HG02588 (cell line): ENCODE measurements around the gene IL31RA.
"Not testable (repeated sequence)": the region's sequence is repeated elsewhere in the genome, so short reads cannot be mapped to it uniquely, and the experiment has no call there.

Experiments used
- ATAC-seq: cut with Tn5 transposase; IDR thresholded peaks from one replicate; pipeline ENCODE4 v1.9.1; 2021; ENCODE audit warnings: mild to moderate bottlenecking, moderate library complexity; ENCODE audit not compliant: unreplicated experiment

Gene IL31RA

DNA sequence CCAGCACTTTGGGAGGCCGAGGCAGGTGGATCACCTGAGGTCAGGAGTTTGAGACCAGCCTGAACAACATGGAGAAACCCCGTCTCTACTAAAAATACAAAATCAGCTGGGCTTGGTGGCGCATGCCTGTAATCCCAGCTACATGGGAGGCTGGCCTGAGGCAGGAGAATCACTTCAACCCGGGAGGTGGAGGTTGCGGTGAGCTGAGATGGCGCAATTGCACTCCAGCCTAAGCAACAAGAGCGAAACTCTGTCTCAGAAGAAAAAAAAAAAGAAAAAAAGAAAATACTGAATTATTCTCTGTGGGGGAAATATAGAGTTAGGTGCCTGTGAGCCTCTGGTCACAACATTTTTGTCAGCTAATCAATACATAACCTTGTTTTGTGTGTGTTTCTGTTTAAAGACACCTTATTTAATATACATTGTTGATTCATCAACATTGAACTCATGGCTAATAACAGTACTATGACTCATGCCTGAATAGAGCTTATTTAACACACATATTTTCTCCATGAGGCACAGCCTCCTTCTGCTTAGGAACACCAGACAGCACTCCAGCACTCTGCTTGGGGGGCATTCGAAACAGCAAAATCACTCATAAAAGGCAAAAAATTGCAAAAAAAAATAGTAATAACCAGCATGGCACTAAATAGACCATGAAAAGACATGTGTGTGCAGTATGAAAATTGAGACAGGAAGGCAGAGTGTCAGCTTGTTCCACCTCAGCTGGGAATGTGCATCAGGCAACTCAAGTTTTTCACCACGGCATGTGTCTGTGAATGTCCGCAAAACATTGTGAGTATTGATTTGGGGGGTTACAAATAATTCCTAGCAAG is at the start of gene IL31RA:
Gene IL31RA, plus strand, starts transcription at position 519 of the 836 bp plus-strand sequence. Its CDS starts 214 bp downstream, at position 733.
- no peak for ATAC-seq

- not testable (repeated sequence) for ATAC-seq
Observed at GRCh38 chr5:55808814-55809213, 42.3 kb upstream of the IL31RA start.

GRCh38 chr5:55815939-55816338 is 35.2 kb upstream of the IL31RA start:
- ATAC-seq, result not testable (repeated sequence)

DNA sequence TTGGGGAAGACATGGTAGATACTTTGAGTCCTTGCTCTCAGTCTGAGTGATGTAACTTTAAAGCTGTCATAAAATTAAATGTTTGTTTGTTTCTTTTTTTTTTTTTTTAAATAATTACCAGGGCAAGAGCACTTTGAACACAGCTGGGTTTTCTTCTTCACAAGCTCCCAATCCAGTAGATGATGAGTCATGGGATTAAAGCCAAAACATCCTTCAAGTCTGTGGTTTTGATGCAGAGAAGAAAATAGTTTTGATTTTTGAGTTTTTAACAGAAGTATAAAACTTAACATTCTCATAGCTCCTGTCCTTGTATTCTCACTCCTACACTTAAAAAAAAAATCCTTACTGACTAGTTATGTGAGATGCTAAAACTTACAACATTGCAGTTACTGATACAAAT is 34.8 kb upstream of the IL31RA start:
- no peak for ATAC-seq

GRCh38 chr5:55817030-55817429 is 34.1 kb upstream of the IL31RA start:
- ATAC-seq, result no peak

DNA sequence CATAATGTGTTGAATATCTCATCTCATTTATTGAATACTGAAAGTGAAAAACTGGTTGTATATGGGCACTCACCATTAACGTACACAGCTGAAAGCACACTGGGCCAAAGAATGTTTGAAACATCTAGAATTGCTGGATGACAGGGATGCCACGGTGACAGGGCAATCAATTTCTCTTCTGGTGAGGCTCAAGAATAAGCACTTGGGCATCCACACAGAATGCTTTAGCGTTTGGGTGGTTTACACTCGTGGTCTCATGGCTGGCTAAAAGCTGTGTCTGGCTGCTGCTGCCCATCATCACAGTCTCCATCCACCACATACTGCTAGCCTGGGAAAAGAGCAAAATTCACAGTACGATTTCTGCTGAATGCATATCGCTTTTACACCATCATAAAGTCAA is 30.7 kb upstream of the IL31RA start:
- ATAC-seq, result no peak

DNA sequence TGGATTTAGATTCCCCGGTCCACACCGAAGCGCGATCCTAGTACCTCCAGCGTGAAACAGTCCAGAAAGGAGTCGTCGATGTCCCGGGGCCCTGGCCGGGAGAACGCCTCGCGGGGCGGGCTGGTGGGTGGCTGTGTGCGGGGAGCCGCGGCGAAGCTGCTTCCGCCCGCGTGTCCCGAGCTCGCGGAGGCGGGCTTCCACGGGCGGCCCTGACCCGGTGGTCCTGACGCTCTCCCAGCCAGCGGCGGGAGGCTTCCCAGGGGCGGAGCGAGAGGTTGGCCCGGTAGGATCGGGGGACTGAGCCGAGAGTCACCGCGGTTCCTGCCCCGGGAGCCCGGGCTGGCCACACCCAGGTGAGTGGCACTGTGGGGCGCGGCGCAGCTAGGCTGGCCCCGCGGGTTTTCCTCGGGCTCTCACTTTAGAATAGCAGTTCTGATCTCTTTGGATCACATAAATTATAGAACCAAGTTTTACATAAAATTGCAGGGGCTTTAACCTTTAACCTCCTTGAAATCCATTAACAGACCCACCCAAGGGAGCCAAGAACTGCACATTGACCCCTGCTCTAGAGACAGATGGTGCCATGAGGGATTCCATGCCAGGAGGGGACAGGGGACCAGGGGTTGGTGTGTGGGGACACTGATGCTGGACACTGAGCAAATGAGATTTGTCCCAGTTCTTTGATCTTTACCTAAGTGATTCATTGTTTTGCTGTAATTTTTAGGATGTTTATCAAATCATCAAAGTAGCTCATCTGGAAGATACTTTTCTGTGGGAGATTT is 29.2 kb upstream of the IL31RA start:
- ATAC-seq, result no peak

DNA sequence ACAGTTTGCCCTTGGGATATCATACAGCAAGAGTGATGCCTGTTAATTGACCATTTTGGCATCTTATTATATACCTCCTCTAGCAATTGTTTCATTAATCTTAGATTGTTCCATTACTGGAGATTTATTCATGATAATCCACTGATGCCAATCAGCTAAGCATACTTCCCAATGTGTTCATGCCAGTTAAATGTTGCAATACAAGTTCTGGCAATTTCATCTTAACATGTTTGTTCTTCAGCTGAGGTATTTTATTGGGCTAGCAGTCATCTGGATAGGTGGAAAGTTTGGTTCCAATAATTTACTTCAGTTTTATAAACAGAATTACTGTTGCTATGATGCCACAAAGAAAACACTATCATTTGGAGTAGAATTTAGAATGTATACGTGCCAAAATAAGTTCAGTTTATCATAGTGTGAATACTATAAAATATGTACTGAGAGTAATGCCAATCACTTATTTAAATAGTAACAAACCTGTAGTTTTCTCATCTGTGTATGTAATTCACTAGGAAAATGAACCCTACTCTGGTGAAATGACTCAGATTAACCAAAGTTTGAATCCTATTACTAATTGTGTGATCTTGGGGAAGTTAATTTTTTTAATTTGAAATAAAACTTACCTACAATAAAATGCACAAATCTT is 27.9 kb upstream of the IL31RA start:
- no peak for ATAC-seq

DNA sequence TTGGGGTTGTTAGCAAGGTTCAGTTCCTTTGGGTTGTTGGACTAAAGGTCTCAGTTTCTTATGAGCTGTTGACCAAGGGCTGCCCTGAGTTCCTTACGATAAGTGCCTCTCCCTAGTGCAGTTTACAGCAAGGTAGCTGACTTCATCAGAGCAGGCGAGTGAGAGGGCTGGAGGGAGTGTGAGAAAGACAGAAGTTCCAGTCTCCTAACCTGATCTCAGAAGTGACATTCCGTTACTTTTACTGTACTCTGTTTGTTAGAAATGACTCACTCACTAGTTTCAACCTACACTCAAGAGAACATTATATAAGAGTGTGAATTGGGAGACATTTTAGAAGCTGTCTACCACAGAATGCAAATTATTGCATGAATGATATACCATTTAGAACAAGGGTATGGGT is 21.2 kb upstream of the IL31RA start:
- no peak for ATAC-seq

DNA sequence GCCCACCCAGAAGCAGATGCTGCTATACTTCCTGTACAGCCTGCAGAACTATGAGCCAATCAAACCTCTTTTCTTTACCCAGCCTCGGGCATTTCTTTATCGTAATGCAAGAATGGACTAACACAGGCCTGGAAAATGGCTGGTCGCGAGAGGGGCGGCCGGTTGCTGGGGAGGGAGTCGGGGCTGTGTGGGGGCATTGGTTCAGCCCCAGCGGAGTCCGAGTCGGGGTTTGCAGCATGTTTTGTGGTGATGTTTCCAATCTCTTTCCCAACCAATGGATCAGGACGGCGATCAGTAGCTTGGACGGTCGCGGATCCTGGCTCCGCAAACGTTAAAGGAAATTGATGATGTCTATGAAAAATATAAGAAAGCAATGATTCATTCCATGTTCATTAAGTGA is 18.7 kb upstream of the IL31RA start:
- ATAC-seq, result no peak

DNA sequence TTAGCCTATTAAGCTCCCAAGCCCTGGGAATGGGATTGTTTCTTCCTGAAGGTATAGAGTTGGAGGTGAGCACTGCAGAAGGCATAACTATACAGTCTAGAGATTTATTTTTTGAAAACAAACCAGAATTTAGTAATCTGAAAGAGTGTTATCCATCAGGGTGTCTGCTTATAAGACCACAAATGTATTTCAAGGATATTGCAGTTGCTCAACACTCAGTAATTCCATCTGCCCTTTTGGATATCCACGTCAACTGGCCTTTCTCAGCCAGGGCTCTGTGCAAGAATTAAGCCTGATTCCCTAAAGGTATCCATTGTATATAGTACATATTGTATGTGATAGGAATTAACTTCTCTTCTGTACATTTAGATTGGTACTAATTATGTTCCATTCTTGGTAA is 15.0 kb upstream of the IL31RA start:
- ATAC-seq, result no peak

DNA sequence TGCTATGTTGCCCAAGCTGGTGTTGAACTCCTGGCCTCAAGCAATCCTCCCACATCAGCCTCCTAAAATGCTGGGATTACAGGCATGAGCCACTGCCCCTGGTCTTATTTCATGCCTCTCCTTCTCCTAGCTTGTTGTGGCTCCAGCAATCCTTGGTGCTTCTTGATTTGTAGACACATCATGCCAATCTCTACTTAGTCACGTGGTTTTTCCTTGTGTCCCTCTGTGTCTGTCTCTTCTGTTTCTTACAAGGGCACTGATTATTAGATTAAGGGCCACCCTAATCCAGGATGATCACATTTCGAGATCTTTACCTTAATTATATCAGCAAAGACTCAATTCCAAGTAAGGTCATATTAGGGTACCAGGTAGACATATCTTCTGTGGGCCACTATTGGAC is 9.2 kb upstream of the IL31RA start:
- ATAC-seq, result no peak

- ATAC-seq, result no peak
Observed at GRCh38 chr5:55847837-55848236, 3.3 kb upstream of the IL31RA start.

GRCh38 chr5:55848783-55849182 is 2.4 kb upstream of the IL31RA start:
- ATAC-seq, result no peak

DNA sequence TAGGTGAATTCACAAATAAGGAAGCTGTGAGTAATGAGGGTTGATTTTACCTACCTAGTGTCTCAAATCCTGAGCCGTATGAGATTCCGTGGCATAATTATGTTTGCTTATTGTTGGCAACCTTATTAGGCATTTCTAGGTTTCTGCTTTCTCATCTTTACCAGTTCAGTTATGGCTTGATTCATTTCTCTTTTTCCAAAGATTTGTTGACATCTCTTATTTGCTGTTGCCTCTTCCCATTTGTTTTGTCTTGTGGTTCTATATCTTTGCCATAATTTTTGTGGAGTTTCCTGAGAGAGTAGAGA is 470 bp downstream of the IL31RA start:
- ATAC-seq, result no peak

DNA sequence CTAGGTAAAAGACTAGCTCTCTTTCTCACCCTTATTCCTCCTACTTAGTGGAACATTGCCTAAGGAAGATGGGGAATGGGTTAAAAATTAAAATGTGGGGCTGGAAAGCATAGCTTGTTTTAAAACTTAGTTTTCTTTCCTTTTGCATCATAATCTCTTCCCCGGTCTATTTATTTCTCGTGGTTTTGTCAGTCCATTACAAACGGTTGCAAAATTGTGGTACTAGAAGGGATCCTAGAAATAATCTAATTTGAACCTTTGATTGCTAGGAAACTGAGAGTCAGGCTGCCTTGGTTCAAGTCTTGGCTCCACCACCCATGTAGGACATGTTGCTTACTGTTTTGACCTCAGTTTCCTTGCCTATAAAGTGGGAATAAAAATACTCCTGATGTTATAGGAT is 1.3 kb downstream of the IL31RA start:
- ATAC-seq, result no peak

- no peak for ATAC-seq
Observed at GRCh38 chr5:55853041-55853670, 2.0 kb downstream of the IL31RA start.

DNA sequence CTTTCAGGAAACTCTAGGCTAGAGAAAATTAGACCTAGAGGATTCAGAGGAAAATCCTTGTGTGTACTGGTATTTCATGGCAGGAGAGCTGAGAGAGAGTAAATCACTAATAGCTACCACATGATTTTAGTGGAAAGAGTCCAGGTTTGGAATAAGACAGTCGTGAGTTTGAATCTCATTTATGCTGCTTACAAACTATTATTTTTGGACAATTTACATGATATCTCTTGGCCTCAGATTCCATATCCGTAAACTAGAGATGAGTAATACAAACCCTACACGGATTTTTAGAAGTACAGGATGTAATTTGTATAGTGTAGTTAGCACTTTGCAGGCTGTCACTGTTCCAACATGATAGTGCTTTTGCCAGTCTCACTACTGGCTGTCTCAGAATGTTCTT is 2.7 kb downstream of the IL31RA start:
- ATAC-seq, result no peak

GRCh38 chr5:55855509-55855908 is 4.4 kb downstream of the IL31RA start:
- ATAC-seq, result no peak

- ATAC-seq, result no peak
Observed at GRCh38 chr5:55856516-55857246, 5.5 kb downstream of the IL31RA start.

DNA sequence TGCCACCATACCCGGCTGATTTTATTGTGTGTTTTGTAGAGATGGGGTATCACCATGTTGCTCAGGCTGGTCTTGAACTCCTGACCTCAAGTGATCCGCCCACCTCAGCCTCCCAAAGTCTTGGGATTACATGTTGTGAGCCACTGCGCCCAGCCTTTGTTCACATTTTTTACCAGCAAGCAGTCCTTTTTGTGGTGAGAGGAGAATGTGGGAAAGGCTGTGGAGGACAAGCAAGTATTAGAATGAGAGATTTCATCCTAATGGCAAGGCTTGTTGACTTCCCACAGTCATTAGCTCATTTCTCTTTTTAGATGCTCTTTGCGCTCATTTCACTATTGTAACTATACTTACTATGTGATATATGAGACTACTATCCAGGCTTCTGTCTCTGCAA is 6.1 kb downstream of the IL31RA start:
- no peak for ATAC-seq
